NCI-H345 treated with DMSO at 0.1 percent for 48 hours (cell line): ENCODE measurements around the gene SMIM44.
"Not testable (repeated sequence)": the region's sequence is repeated elsewhere in the genome, so short reads cannot be mapped to it uniquely, and the experiment has no call there.

ENCODE experiments used
- DNase-seq: peaks from one replicate; lab custom pipeline; 2025; ENCODE audit not compliant: unreplicated experiment; lab: John Stamatoyannopoulos, UW

SMIM44 gene

DNA sequence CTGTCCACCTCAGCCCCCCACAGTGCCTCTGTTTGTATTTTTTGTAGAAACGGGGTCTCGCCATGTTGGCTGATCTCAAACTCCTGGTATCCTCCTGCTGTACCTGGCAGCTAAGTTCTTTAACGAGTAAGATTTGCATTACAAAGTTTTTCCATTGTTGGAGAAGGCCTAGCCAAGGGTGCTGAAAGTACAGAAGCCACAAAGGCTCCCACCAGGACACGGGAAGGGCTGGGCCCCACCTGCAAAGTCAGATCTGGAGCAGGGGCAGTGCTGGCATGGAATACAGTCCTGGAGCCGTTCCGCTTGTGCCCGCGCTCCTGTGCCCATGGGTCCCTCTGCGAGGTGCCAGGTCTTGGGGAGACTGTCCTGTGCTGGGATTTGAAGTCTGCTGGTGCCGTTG lies 35.0 kb upstream of the SMIM44 start:
- DNase-seq = no peak

DNA sequence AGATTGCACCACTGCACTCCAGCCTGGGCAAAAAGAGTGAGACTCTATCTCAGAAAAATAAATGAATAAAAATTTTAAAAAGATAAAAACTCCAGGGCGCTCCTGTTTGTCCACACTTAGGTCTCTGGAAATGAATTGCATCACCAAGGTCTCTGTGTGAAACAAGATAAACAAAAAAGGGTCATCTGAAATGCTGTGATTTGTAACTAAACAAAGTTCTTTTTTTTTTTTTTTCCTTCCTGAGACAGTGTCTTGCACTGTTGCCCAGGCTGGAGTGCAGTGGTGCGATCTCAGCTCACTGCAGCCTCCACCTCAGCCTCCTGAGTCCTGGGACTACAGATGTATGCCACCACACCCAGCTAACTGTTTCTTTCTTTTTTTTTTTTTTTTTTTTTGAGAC lies 34.4 kb upstream of the SMIM44 start:
- no peak for DNase-seq

DNA sequence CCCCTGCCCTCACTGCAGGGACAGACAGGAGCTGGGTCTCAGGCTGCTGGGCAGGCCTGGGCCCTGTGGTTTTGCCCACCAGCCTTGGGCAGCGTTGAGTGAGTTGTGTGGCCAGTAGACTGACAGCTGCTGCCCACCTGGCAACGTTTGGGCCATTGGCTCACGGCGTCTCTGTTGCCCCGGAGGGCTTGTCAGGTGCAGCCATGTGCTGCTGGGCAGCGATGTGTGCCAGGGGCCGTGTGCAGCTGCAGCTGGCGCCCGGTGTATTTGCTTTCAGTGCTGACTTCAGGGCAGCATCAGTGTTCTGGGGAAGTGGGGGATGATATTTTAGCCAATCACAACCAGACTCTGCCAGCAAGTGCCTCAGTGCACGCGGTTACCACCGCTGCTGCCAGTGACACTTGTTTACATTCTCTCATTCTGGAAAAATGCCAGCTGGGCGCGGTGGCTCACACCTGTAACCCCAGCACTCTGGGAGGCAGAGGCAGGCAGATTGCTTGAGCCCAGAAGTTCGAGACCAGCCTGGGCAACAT lies 33.5 kb upstream of the SMIM44 start:
- DNase-seq = peak; percentile 65

DNA sequence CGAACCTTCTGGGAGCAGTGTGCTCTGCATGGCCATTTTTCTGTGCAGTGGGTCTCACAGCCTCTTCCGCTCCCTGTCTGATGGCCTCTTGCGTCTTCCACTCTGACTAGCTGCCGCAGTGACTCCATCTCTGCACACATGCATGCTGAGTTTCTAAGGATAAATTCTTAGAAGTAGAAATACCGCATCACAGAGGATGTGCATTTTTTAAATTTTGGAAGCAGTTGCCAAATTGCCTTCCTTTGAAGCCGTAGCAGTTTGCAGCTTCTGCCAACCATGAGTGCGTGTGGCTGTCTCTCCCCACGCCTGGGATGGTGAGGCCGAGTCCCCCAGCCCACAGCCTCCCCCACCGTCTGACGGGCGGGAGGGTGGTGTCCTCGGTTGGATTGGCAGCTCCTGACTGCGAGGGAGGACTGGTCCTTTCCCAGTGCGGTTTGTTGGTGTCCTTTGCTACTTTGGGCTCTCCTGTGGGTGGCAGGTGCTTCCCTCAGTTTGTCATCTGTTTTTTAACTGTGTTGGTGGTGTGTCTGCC lies 32.7 kb upstream of the SMIM44 start:
- no peak for DNase-seq

DNA sequence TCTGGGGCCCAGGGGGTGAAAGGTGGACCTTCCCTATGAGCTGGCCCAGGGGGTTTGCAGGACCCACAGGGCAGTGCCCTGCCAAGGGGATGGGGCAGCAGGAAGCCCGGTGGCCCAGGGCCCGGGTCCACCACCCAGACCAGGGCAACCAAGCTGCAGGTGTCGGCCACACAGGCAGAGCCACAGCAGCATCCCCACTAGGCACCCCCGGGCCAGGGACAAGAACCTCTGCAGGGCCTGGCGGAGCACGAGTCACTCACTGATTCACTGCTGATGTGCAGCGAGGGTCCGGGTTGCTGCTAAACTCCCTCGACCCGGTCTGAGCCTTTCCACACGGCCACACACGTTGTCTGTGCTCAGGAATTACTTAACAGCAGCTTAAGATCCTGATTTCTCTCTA lies 31.7 kb upstream of the SMIM44 start:
- DNase-seq = no peak

DNA sequence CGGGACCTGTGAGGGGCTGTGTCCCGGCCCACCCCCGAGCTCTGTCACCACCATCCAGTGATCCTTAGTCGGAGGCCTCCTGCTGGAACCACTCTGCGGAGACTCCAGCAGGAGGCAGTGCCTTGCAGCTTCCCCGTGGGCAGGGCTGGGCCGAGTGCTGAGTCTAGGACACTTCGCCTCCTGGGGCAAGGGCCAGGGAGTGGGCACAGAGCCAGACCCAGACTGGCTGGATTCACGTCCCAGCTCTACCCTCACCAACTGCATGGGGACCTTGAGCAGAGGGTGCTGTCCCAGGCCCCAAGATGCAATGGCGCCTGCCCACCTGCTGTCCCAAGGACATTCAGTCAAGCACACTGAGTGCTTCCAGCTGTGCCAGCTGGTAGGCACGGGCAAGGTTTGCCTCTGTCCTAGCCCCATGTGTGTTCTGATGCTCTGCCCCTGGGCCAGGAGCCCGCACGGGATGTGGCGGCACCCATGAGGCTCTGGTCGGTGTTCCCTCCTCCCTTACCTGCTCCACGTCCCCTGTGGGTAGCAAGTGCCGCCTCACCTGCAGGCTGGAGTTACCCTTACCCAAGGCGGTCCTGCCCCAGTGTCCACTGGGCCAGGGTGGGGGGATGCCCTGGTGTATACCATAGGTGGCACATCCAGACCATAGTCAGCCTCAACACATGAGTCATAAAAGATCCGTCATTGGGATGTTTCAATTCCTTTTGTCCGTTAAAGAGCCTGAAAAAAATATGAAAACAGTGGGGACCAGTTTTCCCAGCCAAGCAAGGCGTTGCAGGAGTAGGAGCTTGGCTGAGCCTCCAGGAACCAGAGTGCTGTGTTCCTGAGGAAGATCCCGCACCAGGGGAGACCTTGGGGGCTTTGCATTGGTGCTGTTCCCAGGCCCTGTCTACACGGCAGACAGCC lies 30.2 kb upstream of the SMIM44 start:
- DNase-seq = no peak

DNA sequence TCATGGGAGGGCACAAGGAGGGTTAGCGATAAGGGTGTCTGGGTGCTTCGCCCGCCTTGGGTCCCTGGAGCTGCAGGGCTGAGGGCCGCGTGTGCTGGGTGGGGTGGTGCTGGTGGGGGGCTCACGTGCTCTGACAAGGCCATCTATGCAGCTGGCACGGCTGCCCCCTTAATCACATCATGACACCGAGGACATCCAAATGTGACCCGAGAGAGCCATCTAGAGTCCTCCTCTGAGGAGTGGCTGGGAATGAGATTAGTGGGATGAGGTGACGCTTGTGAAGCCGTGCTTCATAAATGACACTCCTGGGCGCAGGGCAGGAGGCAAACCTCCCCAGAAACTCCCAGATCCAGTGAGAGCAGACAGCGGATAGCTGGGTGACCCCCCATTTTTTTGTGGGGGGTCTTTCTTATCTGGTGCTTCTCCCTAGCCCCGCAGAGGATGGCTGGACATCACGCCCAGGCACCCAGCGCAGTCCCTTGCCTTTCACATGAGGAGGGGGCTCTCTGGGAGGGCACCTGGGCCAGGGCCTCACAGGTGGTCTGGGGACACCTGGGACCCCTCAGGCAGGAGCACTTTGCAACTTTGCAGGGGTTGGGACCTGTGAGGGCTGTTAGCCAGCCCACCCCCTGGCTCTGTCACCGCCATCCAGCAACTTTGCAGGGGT lies 29.5 kb upstream of the SMIM44 start:
- DNase-seq = no peak

DNA sequence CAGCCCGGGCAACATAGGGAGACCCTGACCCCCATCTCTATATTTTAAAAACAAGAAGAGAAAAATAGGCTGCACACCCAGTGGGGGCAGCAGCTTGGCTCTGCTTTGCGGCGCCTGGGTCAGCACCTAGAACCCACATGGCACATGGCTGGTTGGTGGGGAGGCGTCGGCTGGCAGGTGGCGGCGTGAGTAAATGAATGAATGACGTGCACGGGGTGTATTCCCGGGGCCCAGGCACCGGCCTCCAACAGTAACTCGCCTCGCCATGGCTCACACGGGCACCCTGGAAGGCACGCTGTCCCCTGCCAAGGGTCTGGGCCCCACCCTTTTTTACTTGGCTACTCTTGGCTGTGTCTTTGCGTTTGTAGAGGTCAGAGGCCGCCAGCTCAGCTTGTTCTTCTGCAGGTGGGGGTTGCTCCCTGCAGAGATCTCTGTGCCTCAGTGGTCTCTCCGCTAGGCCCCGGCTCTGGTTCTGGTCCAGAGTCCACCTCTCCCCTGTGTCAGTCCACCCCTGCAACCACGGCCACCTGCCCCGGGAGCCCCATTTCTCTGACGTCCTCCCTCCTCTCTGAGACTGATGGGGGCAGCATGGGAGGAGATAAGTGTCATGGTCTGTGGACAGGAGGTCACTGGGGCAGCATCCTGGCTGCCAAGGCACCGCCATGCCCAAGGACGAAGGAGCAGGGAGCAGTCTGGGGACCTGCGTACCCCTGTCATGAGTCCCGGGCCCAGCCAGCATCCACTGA lies 28.4 kb upstream of the SMIM44 start:
- no peak for DNase-seq

DNA sequence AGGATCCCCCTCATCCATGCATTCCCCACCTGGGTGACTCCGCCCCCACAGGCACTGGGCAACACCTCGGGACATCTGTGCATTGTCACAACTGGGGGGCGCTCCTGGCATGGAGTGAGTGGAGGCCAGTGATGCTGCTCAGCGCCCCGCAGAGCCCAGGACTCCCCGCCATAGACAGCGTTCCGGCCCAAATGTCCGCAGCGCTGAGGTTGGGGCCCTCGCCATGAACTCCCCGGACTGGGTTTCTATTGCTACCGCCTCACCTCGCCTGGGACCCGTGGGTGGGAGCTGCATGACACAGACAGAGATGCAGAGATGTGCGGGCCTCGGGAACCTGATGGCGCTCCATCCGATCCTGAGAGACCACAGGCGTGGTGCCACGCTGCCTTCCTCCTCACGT lies 27.5 kb upstream of the SMIM44 start:
- DNase-seq = no peak

DNA sequence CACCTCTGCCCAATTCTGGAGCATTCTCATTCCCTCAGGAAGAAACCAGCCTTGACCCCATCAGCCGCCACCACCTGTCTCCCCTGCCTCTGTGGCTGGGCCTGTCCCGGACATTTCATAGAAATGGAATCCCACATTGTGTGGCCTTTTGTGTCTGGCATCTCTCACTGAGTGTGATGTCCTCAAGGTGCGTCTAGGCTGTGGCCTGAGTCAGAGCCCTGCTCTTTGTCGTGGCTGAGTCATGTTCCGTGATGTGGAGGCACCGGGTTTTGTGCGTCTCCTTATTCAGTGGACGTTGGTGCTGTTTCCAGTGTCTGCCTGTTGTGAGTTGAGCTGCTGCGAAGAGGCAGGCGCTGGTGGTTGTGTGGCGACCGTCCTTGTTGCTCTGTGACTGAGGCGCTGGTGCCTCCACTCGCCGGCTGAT lies 26.3 kb upstream of the SMIM44 start:
- DNase-seq = no peak

DNA sequence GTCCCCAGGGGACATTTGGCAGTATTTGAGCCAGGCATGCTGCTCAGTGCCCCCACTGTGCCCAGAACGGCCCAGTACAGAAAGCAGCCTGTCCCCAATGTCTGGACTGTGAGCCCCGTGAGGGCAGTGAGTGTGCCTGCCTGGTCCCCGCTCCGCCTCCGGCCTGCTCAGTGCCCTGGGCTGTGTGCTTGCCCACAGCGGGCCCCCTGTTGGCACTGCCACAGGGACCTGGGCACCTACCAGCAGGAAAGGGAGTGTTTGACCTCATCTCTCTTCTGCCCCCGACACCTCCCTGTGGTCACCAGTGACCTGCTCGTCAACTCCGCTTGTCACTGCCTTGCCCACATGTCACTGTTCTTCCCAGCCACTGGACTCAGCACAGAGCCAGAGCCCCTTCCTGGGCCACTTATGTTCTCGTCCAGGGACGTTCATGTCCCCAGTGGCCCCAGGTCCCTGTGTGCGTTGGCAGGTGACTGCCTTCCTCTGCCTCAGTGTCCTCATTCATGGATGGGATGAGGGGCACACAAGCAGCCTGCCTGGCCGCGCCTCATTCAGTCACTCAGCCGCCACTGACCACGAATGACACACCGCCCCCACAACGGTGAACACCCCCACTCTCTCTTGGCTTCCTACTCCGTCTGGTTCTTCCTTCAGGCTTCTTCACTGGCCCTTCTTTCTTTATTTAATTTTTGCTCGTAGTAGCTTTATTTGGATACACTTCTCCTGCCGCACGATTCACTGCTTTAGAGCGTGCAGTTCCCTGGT lies 25.7 kb upstream of the SMIM44 start:
- DNase-seq = no peak

DNA sequence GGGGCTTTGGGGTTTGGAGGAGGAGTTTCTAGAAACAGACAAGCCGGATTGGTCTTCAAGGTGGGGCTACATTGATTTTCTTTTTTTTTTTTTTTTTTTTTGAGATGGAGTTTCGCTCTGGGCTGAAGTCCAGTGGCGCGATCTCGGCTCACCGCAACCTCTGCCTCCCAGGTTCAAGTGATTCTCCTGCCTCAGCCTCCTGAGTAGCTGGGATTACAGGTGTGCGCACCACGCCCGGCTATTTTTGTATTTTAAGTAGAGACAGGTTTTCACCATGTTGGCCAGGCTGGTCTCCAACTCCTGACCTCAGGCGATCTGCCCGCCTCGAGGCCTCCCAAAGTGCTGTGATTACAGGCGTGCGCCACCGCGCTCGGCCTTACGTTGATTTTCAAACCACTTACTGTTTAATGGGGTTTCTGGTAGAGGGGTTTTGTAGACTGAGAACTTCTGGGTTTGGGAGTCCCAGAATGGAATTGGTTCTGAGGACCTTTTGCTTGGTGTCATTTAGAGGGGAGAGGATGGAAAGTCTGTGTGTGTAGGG lies 24.9 kb upstream of the SMIM44 start:
- DNase-seq = not testable (repeated sequence)

DNA sequence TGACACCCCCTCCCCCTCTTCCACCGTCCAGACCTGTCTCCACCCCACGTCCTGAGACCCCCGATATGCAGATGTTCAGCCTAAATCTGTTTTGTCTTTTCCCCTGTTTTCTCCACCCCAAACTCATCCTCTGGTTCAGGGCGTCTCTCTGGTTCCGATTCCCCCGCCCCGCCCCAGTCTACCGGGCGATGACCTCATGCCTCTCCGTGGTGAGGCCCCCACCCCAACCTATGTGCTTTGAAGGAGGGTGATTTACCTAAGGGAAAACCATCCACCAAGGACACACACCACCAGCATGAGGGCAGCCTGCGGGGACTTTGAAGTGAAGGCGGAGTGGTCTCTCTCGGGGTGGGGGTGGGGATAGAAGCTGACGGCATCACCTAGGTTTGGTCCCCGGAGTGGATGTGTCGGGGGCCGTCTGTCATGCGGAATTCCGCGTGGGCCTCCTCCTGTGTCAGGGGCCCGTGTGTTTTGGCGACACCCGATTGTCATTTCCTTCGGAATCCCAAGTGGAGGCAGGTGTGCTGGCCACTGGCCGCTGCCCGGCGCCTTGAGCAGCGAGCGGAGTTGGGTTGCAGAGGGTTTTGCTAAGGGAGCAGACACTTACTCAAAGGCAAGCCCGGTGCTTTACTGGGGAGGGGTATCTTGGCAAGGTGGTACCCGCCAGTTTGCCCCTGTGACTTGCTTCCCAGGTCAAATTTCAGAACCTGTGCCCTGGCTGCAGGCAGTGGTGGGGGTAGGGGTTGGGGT lies 24.3 kb upstream of the SMIM44 start:
- DNase-seq = no peak

DNA sequence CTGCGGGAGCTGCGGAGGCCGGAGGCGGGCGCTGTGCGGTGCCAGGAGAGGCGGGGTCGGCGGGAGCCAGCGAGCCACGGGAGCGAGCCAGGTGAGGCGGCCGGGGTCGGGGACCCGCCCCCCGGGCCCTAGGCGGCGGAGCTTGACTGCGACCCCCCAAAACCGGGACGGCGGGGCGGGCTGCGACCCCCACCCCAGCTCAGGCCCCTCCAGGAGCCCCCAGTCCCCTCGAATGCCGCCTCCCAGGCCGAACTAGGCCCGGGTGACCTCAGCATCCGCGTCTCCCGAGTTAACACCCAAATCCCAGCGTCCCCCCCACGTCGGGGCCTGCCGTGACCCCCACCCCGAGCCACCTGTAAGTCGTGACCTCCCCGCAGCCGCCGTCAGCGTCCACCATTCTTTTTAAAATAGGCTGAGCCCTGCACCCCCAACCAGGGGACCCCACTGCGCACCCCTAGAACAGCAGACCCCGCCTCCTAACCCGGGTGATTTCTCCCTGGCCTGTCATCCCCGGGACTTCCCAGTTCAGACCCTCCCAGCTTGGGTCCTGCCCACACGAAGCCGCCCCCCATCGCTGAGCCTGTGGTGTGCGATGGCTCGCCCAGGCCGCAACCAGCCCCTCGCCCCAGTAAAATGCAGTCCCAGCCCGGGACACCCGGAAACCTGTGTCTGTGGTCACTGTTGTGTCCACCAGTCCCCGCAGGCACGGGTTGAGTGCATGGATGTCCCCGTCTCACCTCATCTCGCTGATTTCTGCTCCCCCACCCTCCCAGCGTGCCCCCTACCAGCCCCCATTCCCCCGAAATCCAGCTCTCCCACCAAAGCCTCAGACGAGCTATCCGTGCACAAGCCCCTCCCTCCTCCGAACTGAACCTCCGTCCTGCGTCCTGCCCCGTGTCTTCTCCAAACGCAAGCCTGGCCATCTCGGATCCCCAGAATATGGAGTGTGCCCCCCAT lies 23.4 kb upstream of the SMIM44 start:
- DNase-seq = no peak

DNA sequence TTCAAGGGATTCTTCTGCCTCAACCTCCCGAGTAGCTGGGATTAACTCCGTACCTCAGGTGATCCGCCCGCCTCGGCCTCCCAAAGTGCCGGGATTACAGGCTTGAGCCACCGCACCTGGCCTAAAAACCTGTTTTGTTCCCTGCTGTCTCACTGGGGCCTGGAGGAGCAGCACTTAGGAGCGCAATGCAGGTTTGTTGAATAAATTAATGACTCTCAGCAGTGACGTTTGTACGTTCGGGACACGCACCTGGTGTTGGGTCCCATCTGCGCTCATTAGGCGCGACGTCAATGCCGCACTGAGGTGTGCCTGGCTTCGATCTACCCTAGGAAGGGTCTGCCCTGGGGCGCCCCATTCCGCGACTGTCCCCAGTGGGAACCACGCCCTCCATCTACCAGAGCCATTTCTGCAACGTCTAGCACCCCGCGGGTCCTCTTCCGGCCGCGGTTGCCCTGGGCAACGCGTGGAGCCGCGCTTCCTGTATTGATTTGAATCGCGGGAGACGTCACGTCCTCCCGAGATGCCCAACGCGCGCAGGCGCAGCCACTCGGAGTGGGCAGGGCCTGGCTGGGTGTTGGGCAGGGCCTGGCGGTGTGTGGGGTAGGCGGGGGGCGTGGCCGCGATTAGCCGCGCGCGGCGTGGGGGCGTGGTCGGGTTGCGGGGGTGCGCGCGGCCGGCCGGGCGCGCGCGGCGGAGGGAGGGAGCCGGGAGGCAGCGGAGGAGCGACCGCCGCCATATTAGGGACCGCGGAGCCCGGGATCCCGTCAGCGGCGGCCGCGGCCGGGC lies 22.6 kb upstream of the SMIM44 start, which contains the start of gene FZR1:
TSS of gene FZR1 (plus strand) at position 714 of the 786 bp plus-strand sequence. CDS start 16,679 bp downstream, outside the sequence.
- peak; percentile 97 for DNase-seq

DNA sequence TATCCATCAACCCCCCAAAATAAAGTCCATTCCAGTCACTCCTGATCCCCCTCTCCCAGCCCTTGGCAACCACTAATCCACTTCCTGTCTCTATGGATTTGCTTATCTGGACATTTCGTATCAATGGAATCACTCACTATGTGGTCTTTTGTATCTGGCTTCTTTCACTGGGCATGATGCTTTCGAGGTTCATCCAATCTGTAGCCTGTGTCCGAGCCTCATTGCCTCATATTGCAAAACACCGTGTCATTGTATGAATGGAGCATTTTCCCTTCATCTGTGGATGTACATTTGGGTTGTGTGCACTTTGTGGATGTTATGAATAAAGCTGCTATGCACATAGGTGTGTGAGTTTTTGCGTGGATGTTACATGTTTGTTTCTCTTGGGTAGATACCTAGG lies 21.5 kb upstream of the SMIM44 start:
- no peak for DNase-seq

DNA sequence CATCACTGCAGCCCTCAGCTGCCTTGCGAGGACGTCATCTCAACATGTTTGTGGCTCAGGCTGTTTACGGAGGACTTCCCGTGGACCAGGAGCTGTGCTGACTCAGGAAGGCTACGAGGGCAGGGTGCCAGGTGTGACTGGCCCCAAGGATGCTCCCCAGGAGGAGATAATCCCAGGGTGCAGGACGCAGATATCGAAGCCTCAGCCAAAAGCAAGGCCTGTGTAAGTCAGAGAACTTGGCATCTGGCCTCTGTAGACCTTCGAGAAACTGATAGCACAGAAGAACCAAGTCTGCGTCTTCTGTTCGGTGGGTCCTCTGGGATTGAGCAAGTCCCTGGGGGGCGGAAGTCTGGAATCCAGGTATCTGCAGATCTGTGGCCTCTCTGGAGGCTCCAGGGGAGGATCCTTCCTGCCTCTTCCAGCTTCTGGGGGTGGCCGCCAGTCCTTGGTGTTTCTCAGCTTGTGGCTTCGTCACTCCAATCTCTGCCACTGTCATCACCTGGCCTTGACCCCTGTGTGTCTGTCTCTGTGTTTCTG lies 19.9 kb upstream of the SMIM44 start:
- no peak for DNase-seq
